Epithelial cell of esophagus (primary cell): Measurements from ENCODE around the gene JAK1.
A peak's percentile ranks its signal among the peaks of the same experiment; 100 is the strongest.

Experiments used
- DNase-seq: peaks from one replicate; pipeline ENCODE4 v3.0.0; 2010; ENCODE audit warnings: low read depth
- H3K4me3 ChIP-seq: 2 replicates; pipeline ENCODE4 v1.5.1; 2011; ENCODE audit warnings: mild to moderate bottlenecking, low read length, control low read depth
- TF ChIP-seq, protein P1 (sequence below): IDR thresholded peaks from 2 replicates; pipeline ENCODE4 v1.5.1; 2011; ENCODE audit warnings: low read depth, mild to moderate bottlenecking, low read length, control low read depth, inconsistent platforms; ENCODE audit not compliant: insufficient read depth; ENCODE audit errors: missing control alignments

Gene JAK1

DNA sequence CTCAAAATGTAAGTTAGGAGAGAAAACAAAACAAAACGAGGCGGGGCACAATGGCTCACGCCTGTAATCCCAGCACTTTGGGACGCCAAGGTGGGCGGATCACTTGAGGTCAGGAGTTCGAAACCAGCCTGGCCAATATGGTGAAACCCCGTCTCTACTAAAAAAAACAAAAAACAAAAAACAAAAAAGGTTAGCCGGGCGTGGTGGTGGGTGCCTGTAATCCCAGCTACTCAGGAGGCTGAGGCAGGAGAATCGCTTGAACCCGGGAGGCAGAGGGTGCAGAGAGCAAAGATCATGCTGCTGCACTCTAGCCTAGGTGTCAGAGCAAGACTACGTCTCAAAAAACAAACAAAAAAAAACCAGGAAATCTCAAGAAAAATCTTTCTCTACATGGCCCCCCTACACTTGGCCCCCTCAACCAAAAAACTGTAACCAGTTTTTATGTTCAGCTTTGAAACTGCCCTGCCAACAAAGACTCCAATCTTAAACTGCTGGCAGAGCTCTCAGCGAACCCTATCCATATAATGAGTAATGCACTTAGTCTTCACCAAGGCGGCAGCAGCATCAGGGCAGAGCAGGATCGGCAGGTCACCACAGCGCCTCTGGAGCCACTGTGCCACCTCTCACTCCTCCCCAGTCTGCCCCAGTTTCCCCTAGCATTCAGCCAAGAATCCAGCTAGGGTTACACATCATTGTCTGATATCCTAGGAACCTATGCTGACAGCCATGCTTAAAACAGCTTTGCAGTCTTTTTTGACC lies 71.7 kb downstream of the JAK1 start:
- DNase-seq: peak; percentile 5
- TF ChIP-seq, protein P1, sequence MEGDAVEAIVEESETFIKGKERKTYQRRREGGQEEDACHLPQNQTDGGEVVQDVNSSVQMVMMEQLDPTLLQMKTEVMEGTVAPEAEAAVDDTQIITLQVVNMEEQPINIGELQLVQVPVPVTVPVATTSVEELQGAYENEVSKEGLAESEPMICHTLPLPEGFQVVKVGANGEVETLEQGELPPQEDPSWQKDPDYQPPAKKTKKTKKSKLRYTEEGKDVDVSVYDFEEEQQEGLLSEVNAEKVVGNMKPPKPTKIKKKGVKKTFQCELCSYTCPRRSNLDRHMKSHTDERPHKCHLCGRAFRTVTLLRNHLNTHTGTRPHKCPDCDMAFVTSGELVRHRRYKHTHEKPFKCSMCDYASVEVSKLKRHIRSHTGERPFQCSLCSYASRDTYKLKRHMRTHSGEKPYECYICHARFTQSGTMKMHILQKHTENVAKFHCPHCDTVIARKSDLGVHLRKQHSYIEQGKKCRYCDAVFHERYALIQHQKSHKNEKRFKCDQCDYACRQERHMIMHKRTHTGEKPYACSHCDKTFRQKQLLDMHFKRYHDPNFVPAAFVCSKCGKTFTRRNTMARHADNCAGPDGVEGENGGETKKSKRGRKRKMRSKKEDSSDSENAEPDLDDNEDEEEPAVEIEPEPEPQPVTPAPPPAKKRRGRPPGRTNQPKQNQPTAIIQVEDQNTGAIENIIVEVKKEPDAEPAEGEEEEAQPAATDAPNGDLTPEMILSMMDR: no peak
- no peak overlapping the region for H3K4me3 ChIP-seq

DNA sequence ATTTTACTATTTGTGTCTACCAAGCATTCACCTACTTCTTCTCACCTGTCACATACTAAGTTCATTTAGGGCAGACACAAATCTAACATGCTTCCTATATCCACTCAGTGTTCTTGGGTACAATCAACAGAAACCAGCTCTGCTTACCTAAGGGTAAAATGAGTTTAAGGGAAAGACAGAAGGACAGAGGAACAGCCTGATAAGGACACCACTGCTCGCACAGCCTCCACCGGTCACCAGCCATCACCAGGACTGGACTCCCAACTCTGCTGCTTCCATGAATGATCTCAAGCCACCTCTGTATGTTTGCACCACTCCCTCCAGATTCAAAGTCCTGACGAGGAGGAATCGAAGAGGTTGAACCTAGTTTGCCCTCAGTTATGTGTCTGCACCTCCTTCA lies 72.4 kb downstream of the JAK1 start:
- H3K4me3 ChIP-seq: no peak overlapping the region
- TF ChIP-seq, protein P1: no peak
- DNase-seq: no peak

DNA sequence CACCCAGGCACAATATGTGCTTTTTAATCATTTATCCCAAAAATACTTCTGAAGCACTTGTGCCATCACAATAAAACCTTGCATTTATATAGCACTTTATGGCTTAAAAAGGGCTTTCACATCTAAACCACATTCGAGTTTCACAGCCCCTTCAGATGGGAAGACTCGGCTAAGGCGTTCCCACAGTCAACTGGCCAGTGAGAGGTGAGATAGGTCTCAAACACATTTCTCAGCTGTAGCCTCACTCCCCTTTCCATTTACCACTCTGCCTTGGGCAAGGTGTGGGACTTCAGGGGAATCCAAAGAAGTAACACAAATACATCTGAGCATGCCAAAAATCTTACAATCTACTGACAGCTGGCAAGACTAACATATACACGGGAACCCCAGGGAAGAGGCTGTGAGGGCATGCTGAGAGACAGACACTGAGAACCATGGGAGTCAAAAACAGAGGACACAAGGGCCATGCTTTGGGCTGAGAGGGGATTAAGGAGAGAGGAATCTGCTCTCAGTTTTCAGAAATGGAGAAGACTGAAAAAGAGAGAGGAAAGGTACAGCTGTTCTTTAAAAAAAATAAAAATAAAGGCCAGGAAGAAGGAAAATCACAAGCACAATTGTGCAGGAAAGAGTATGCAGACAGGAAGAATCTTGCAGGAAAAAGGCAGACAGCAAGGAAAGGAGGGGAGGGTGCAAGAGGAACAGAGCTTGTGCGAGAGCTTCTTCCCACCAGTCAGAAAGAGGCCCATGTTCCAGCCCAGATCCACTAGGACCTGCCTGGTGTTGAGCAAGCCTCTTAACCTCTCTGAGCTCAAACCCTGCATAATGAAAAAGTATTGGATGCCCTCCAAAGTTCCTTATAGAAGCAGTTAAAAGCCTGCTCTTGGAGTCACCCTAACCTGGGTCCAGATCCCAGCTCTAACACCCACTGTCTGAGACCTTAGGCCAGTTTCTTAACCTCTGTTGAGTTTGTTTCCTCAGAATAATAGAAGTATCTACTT lies 73.5 kb downstream of the JAK1 start:
- TF ChIP-seq, protein P1: no peak
- no peak overlapping the region for H3K4me3 ChIP-seq
- DNase-seq: no peak

DNA sequence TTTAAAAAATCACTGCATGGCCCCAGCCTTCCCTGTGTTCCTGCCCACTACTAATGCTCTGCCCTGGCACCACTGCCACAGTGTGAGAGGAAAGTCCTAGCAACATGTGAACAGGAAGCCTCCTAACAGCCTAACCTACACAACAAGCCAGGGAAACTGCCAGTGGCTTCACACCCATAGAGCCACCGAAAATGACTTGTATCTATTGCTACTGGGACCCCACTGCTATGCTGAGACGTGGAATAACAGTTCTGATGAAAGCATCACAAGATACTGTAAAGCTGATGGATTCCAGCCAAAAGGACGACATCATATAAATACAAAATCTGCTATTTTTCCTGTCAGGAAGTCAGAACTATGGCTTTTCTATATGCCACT lies 74.9 kb downstream of the JAK1 start:
- DNase-seq: no peak
- no peak overlapping the region for H3K4me3 ChIP-seq
- TF ChIP-seq, protein P1: no peak

DNA sequence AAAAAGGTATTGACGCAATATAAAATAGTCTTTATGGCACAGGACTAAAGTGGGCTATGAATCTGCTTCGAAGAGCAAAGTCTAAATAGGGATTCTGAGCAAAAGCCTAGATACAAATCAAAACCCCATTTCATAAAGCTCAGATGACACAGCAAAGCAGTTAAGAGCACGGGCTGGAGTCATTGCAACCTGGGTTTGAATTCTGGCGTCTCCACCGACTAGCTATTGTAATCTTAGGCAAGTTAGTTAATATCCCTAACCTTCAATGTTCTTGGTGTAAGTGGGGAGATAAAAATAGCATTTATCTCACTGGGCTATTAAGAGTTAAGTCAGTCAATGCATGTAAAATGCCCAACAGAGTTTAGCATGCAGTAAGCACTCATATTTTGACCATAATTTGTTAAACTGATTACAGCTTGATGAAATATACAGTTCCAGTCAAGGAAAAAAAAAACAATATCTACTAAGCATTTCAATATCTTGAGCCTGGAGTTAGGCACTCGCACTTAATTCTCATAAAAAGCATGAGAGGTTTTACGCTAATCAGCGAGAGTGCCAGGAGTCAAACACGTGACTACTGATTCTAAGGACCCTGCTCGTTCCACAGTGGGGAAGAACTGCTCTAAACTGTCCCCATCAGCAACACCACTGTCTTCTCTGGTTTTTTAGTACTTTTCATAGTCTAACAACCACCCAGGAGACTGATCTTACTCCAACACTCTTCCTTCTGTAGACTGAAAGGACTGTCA lies 75.5 kb downstream of the JAK1 start:
- no peak for DNase-seq
- H3K4me3 ChIP-seq: no peak overlapping the region
- TF ChIP-seq, protein P1: no peak

DNA sequence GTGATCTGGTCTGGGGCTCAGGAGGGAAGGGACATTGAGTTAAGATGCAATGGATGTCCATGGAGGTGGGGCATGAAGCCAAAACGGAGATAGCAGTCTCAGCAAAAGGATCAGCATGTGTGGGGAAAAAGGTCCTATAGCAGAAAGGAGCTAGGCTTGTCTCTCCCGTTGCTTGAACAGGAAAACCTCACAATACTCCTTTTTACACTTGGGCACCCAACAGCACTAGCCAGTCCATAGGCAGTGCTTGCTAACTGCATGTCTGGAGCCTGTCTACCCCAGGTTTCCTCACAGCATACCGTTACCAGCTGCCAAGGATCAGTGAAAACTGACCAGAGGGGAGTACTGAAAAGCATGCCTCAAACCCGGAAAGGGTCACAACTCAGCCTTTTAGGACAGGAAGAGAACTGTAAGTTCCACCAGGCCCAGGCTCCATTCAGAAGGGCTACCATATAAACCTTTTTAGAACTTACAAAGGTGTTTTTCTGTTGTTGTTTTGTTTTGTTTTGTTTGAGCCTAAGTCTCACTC lies 78.6 kb downstream of the JAK1 start:
- TF ChIP-seq, protein P1: no peak
- H3K4me3 ChIP-seq: no peak overlapping the region
- DNase-seq: no peak
